ENCODE measurements around the gene LAMC2. TPM values are rescaled to one million over a fixed set of nuclear protein-coding genes. Genes with fewer than 3 reads are reported as not detected.
"Not testable (repeated sequence)": the region's sequence is repeated elsewhere in the genome, so short reads cannot be mapped to it uniquely, and the experiment has no call there.

The LAMC2 gene
- total RNA-seq, 2 donors from 2014 or later, result 2.1 to 6.0 TPM

GRCh38 chr1:183228347-183229220 is 42.5 kb downstream of the LAMC2 start:
- intact Hi-C loops (cut with DNase I), result loop anchor here (1.0 to 10.0 kb wide), 3 partner anchors 84 to 266 kb away; no protein-coding TSS in a partner anchor
- no peak for DNase-seq
- no peak for ATAC-seq

- intact Hi-C loops (cut with DNase I), result loop anchor here in 1 of 2 donors (10.0 kb wide), 1 partner anchor 206 kb away; the partner anchor contains the start of gene LAMC1
- no peak for ATAC-seq
- DNase-seq, result no peak
These were observed 44.3 kb downstream of the LAMC2 start for GRCh38 chr1:183230413-183230812.

GRCh38 chr1:183231545-183231944 is 45.5 kb downstream of the LAMC2 start:
- no peak for ATAC-seq
- intact Hi-C loops (cut with DNase I), result loop anchor here in 1 of 2 donors (10.0 kb wide), 1 partner anchor 207 kb away; the partner anchor contains the start of gene LAMC1
- DNase-seq, result no peak

GRCh38 chr1:183233113-183233512 is 47.0 kb downstream of the LAMC2 start:
- DNase-seq, result no peak
- ATAC-seq, result no peak
- intact Hi-C loops (cut with DNase I), result loop anchor here in 1 of 2 donors (10.0 kb wide), 1 partner anchor 208 kb away; the partner anchor contains the start of gene LAMC1

- peak; percentile 69 for DNase-seq
These were observed 48.8 kb downstream of the LAMC2 start for GRCh38 chr1:183234660-183235476.

GRCh38 chr1:183235503-183235902 is 49.4 kb downstream of the LAMC2 start:
- no peak for ATAC-seq
- intact Hi-C loops (cut with DNase I), result loop anchor here in 1 of 2 donors (10.0 kb wide), 1 partner anchor 211 kb away; the partner anchor contains the start of gene LAMC1
- no peak for DNase-seq

More at GRCh38 chr1:183234660-183235476, 48.8 kb downstream of the LAMC2 start:
- ATAC-seq, result peak; percentile 88 to 97
- intact Hi-C loops (cut with DNase I), result loop anchor here in 1 of 2 donors (10.0 kb wide), 1 partner anchor 210 kb away; the partner anchor contains the start of gene LAMC1

- no peak for DNase-seq
These were observed 50.2 kb downstream of the LAMC2 start for GRCh38 chr1:183236158-183236725.

GRCh38 chr1:183237046-183237445 is 51.0 kb downstream of the LAMC2 start:
- ATAC-seq (no peak), DNase-seq (no peak)
- intact Hi-C loops (cut with DNase I), result loop anchor here in 1 of 2 donors (10.0 kb wide), 1 partner anchor 212 kb away; the partner anchor contains the start of gene LAMC1

More at GRCh38 chr1:183236158-183236725, 50.2 kb downstream of the LAMC2 start:
- no peak for ATAC-seq
- intact Hi-C loops (cut with DNase I), result loop anchor here in 1 of 2 donors (10.0 kb wide), 1 partner anchor 211 kb away; the partner anchor contains the start of gene LAMC1

- DNase-seq (no peak), ATAC-seq (no peak)
- intact Hi-C loops (cut with DNase I), result loop anchor here in 1 of 2 donors (10.0 kb wide), 1 partner anchor 213 kb away; the partner anchor contains the start of gene LAMC1
These were observed 52.0 kb downstream of the LAMC2 start for GRCh38 chr1:183238071-183238470.

GRCh38 chr1:183239220-183239742 is 53.2 kb downstream of the LAMC2 start:
- ATAC-seq (no peak), DNase-seq (no peak)
- intact Hi-C loops (cut with DNase I), result loop anchor here in 1 of 2 donors (10.0 kb wide), 1 partner anchor 214 kb away; the partner anchor contains the start of gene LAMC1

- ATAC-seq, result peak; percentile 21 to 52
- intact Hi-C loops (cut with DNase I), result loop anchor here in 1 of 2 donors (10.0 kb wide), 1 partner anchor 215 kb away; the partner anchor contains the start of gene LAMC1
- peak; percentile 44 for DNase-seq
These were observed 53.9 kb downstream of the LAMC2 start for GRCh38 chr1:183239793-183240525.

GRCh38 chr1:183240526-183240825 is 54.4 kb downstream of the LAMC2 start:
- DNase-seq (no peak), ATAC-seq (no peak)
- intact Hi-C loops (cut with DNase I), result no loop called here

- DNase-seq; ATAC-seq; intact Hi-C loops (cut with DNase I): not testable (repeated sequence)
These were observed 54.8 kb downstream of the LAMC2 start for GRCh38 chr1:183240853-183241252.

GRCh38 chr1:183241471-183241870 is 55.4 kb downstream of the LAMC2 start:
- ATAC-seq (no peak), DNase-seq (no peak)
- intact Hi-C loops (cut with DNase I), result no loop called here

GRCh38 chr1:183242556-183242955 is 56.5 kb downstream of the LAMC2 start:
- intact Hi-C loops (cut with DNase I), result no loop called here
- ATAC-seq, result peak; percentile 36 to 45

GRCh38 chr1:183243161-183244050 is 57.3 kb downstream of the LAMC2 start:
- ATAC-seq (peak; percentile 42 to 59), DNase-seq (peak; percentile 65)
- intact Hi-C loops (cut with DNase I), result no loop called here

More at GRCh38 chr1:183242556-183242955, 56.5 kb downstream of the LAMC2 start:
- DNase-seq, result no peak

GRCh38 chr1:183244466-183244865 is 58.4 kb downstream of the LAMC2 start:
- DNase-seq (peak; percentile 78), ATAC-seq (peak; percentile 37 to 67)
- intact Hi-C loops (cut with DNase I), result no loop called here

Measured in left cardiac atrium (tissue), 4 donors.